MCF 10A (cell line): ENCODE measurements around the gene TMEM248. TPM values are rescaled to one million over a fixed set of nuclear protein-coding genes. Genes with fewer than 3 reads are reported as not detected.

Source experiments
- BruUV-seq: library from RNA; stranded (reverse); fragments of 400-500 nt; replicated peaks from 2 replicates; lab custom pipeline; 2021; lab: Mats Ljungman, UMichigan
- CTCF ChIA-PET: fragments of 300-600 bp; sonication (Branson Sonifier 250); formaldehyde crosslinking; extraction: SDS; loops from one replicate; lab custom pipeline; 2021; ENCODE audit warnings: antibody characterized with exemption, inconsistent platforms; lab: Yijun Ruan, JAX
- POLR2A ChIA-PET: fragments of 300-600, 350-650 bp; sonication (Branson Sonifier 250); formaldehyde crosslinking; extraction: SDS; loops from one replicate; lab custom pipeline; 2020; ENCODE audit warnings: antibody characterized with exemption, inconsistent platforms; lab: Yijun Ruan, JAX
- DNase-seq: peaks from one replicate; pipeline ENCODE4 v3.0.0-alpha.2; 2018; ENCODE audit not compliant: unreplicated experiment
- H3K27ac Mint-ChIP-seq: one replicate; pipeline ENCODE4 v1.8.0; 2022; ENCODE audit warnings: mild to moderate bottlenecking, low read depth, mixed read lengths; ENCODE audit not compliant: unreplicated experiment
- H3K27me3 Mint-ChIP-seq: one replicate; pipeline ENCODE4 v1.8.0; 2022; ENCODE audit warnings: mixed read lengths; ENCODE audit not compliant: insufficient read depth, unreplicated experiment
- H3K36me3 Mint-ChIP-seq: one replicate; pipeline ENCODE4 v1.8.0; 2022; ENCODE audit warnings: mild to moderate bottlenecking, moderate library complexity, mixed read lengths; ENCODE audit not compliant: insufficient read depth, unreplicated experiment
- H3K4me1 Mint-ChIP-seq: one replicate; pipeline ENCODE4 v1.8.0; 2022; ENCODE audit warnings: mixed read lengths; ENCODE audit not compliant: insufficient read depth, unreplicated experiment
- H3K4me3 Mint-ChIP-seq: one replicate; pipeline ENCODE4 v1.8.0; 2022; ENCODE audit warnings: mild to moderate bottlenecking, moderate library complexity, mixed read lengths; ENCODE audit not compliant: unreplicated experiment
- H3K9me3 Mint-ChIP-seq: one replicate; pipeline ENCODE4 v1.8.0; 2022; ENCODE audit warnings: mixed read lengths; ENCODE audit not compliant: unreplicated experiment
- intact Hi-C: fragments of 100-400 bp; cut with micrococcal nuclease; formaldehyde crosslinking; loops from 2 replicates; pipeline ENCODE4 v1.14.1; 2022
- total RNA-seq: library from RNA; stranded (reverse); gene quantifications from 2 replicates; pipeline ENCODE4 v1.2.3, GENCODE V29; 2022
- TF ChIP-seq, protein P1 (sequence below): fragments of 200-600 bp; IDR thresholded peaks from one replicate; pipeline ENCODE4 v1.8.0; 2022; ENCODE audit warnings: antibody characterized with exemption, mild to moderate bottlenecking; ENCODE audit not compliant: unreplicated experiment

Gene TMEM248
- total RNA-seq, 1 experiment from 2014 or later: 75.7 TPM

DNA sequence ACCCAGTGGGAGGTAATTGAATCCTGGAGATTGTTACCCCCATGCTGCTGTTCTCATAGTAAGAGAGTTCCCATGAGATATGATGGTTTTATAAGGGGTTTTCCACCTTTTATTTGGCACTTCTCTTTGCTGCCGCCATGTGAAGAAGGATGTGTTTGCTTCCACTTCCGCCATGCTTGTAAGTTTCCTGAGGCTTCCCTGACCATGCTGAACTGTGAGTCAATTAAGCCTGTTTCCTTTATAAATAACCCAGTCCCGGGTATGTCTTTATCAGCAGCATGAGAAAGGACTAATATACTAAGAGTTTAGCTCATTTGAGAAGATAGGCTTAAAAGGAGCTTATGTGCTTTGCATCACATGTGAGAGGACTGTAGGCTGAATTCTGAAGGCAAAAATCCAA is 29.3 kb downstream of the TMEM248 start:
- intact Hi-C loops: loop anchor here (10.0 kb wide), 1 partner anchor 106 kb away; no protein-coding TSS in a partner anchor
- peaks cover 30% of the 10 kb centered on the region for H3K4me1 Mint-ChIP-seq
- H3K4me3 Mint-ChIP-seq: no peak overlapping the region
- H3K36me3 Mint-ChIP-seq: peaks cover 72% of the 10 kb centered on the region
- ChIA-PET CTCF (interaction anchor here (1.0 to 1.8 kb wide), 6 partner anchors 9 to 115 kb away, joined by 3 to 6 read pairs (median 3); no protein-coding TSS in a partner anchor), POLR2A (interaction anchor here (0.9 to 2.9 kb wide), 6 partner anchors 10 to 106 kb away, joined by 3 to 11 read pairs (median 7); partner anchors contain the start of genes SBDS and TYW1)
- H3K27me3 Mint-ChIP-seq: no peaks in the 10 kb centered on the region
- H3K9me3 Mint-ChIP-seq: no peaks in the 10 kb centered on the region
- DNase-seq: no peak
- H3K27ac Mint-ChIP-seq: peak overlapping the region; percentile 40
- no TSS peak for BruUV-seq
- TF ChIP-seq, protein P1, sequence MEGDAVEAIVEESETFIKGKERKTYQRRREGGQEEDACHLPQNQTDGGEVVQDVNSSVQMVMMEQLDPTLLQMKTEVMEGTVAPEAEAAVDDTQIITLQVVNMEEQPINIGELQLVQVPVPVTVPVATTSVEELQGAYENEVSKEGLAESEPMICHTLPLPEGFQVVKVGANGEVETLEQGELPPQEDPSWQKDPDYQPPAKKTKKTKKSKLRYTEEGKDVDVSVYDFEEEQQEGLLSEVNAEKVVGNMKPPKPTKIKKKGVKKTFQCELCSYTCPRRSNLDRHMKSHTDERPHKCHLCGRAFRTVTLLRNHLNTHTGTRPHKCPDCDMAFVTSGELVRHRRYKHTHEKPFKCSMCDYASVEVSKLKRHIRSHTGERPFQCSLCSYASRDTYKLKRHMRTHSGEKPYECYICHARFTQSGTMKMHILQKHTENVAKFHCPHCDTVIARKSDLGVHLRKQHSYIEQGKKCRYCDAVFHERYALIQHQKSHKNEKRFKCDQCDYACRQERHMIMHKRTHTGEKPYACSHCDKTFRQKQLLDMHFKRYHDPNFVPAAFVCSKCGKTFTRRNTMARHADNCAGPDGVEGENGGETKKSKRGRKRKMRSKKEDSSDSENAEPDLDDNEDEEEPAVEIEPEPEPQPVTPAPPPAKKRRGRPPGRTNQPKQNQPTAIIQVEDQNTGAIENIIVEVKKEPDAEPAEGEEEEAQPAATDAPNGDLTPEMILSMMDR: no peak

DNA sequence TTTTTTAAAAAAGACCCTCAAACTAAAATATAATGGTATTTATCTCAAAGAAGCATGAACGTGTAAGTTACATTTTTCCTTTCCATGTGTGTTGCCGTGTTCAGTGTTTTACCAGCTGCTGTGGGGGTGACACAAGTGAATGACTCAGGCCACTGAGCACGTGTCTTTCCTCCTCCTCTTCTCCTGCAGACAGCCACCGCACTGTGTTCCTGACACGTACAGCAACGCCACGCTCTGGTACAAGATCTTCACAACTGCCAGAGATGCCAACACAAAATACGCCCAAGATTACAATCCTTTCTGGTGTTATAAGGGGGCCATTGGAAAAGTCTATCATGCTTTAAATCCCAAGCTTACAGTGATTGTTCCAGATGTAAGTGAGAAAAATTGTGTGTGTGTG is 29.7 kb downstream of the TMEM248 start:
- Mint-ChIP-seq H3K9me3 (no peaks in the 10 kb centered on the region), H3K27ac (peak overlapping the region; percentile 40), H3K4me3 (no peak overlapping the region), H3K36me3 (peaks cover 72% of the 10 kb centered on the region), H3K27me3 (no peaks in the 10 kb centered on the region), H3K4me1 (peaks cover 30% of the 10 kb centered on the region)
- DNase-seq: peak; percentile 73
- BruUV-seq: TSS peak; percentile 10
- ChIA-PET CTCF (interaction anchor here (1.0 to 1.8 kb wide), 6 partner anchors 9 to 115 kb away, joined by 3 to 6 read pairs (median 3); no protein-coding TSS in a partner anchor), POLR2A (interaction anchor here (0.9 to 2.9 kb wide), 6 partner anchors 10 to 106 kb away, joined by 3 to 11 read pairs (median 7); partner anchors contain the start of genes SBDS and TYW1)
- TF ChIP-seq, protein P1: no peak
- intact Hi-C loops: loop anchor here (10.0 kb wide), 1 partner anchor 106 kb away; no protein-coding TSS in a partner anchor

GRCh38 chr7:66952343-66953043 is 31.5 kb downstream of the TMEM248 start:
- DNase-seq: peak; percentile 70
- intact Hi-C loops: loop anchor here (2.0 to 10.0 kb wide), 2 partner anchors 42 to 108 kb away; partner anchors contain the start of gene SBDS
- peaks cover 30% of the 10 kb centered on the region for H3K4me1 Mint-ChIP-seq
- peak overlapping the region; percentile 40 for H3K27ac Mint-ChIP-seq
- CTCF ChIA-PET: interaction anchor here (0.5 to 1.8 kb wide), 7 partner anchors 12 to 267 kb away, joined by 3 to 4 read pairs (median 3); no protein-coding TSS in a partner anchor
- BruUV-seq: no TSS peak
- POLR2A ChIA-PET: interaction anchor here (1.3 to 2.9 kb wide), 2 partner anchors 43 to 108 kb away, joined by 3 to 11 read pairs; partner anchors contain the start of genes SBDS and TYW1
- no peak overlapping the region for H3K4me3 Mint-ChIP-seq
- no peaks in the 10 kb centered on the region for H3K9me3 Mint-ChIP-seq
- peaks cover 67% of the 10 kb centered on the region for H3K36me3 Mint-ChIP-seq
- no peaks in the 10 kb centered on the region for H3K27me3 Mint-ChIP-seq
- TF ChIP-seq, protein P1: no peak

DNA sequence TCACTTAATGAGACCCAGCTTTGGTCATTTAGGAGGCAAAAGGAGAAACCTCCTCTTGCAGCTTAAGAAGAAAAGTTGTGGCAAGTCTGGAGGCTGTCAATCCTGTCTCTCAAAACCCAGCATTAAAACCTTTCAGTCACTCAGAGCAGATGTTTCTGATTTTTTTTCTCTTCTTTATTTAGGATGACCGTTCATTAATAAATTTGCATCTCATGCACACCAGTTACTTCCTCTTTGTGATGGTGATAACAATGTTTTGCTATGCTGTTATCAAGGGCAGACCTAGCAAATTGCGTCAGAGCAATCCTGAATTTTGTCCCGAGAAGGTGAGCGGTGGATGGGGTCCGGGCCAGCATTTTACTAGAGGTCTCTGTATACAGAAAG is 32.0 kb downstream of the TMEM248 start:
- CTCF ChIA-PET: interaction anchor here (0.5 to 1.8 kb wide), 2 partner anchors 12 to 267 kb away, joined by 3 to 4 read pairs; no protein-coding TSS in a partner anchor

More for the DNA sequence above, 32.0 kb downstream of the TMEM248 start:
- peaks cover 30% of the 10 kb centered on the region for H3K4me1 Mint-ChIP-seq
- no TSS peak for BruUV-seq
- H3K36me3 Mint-ChIP-seq: peaks cover 67% of the 10 kb centered on the region
- intact Hi-C loops: loop anchor here (2.0 to 10.0 kb wide), 2 partner anchors 42 to 108 kb away; partner anchors contain the start of gene SBDS
- TF ChIP-seq, protein P1: no peak
- no peak overlapping the region for H3K4me3 Mint-ChIP-seq
- H3K27ac Mint-ChIP-seq: peak overlapping the region; percentile 40
- no peaks in the 10 kb centered on the region for H3K9me3 Mint-ChIP-seq
- no peak for DNase-seq
- POLR2A ChIA-PET: interaction anchor here (2.9 kb wide), 1 partner anchor 43 kb away, joined by 11 read pairs; the partner anchor contains the start of genes SBDS and TYW1
- no peaks in the 10 kb centered on the region for H3K27me3 Mint-ChIP-seq
